Measurements from ENCODE around the gene GREB1L. TPM values are rescaled to one million over a fixed set of nuclear protein-coding genes. Genes with fewer than 3 reads are reported as not detected.

GREB1L gene
- polyA plus RNA-seq, 1 donor from 2014 or later = 23.3 TPM

DNA sequence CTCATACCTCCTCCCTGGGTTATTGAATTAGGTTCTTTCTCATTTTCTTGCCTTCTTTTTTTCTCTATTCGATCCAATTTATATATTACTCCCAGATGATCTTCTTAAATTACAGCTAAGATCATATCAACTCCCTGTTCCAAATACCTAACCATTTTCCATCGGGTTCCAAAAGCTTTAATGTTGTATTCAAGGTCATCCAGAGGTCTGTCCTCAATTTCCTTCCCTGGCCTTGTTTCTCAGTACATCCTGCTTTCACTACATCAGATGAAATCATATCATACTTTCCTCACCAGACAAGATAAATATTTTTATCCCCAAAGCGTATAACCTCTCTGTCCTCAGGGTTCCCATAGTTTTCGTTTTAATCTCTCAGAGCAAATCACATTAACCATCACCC is 36.3 kb upstream of the GREB1L start:
- no peak overlapping the region for H3K9ac ChIP-seq (ENCODE audit: low read length)
- no peaks in the 10 kb centered on the region for H3K9me3 ChIP-seq (ENCODE audit: low read length)
- TF ChIP-seq POLR2AphosphoS5 (IDR thresholded peaks at IDR 0.05) = no peak
- no peak for TF ChIP-seq RAD21 (conservative IDR thresholded peaks at IDR 0.05)
- TF ChIP-seq, protein P1, sequence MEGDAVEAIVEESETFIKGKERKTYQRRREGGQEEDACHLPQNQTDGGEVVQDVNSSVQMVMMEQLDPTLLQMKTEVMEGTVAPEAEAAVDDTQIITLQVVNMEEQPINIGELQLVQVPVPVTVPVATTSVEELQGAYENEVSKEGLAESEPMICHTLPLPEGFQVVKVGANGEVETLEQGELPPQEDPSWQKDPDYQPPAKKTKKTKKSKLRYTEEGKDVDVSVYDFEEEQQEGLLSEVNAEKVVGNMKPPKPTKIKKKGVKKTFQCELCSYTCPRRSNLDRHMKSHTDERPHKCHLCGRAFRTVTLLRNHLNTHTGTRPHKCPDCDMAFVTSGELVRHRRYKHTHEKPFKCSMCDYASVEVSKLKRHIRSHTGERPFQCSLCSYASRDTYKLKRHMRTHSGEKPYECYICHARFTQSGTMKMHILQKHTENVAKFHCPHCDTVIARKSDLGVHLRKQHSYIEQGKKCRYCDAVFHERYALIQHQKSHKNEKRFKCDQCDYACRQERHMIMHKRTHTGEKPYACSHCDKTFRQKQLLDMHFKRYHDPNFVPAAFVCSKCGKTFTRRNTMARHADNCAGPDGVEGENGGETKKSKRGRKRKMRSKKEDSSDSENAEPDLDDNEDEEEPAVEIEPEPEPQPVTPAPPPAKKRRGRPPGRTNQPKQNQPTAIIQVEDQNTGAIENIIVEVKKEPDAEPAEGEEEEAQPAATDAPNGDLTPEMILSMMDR (IDR thresholded peaks at IDR 0.05; ENCODE audit: poor library complexity, severe bottlenecking) = no peak
- TF ChIP-seq EP300 (conservative IDR thresholded peaks at IDR 0.05; ENCODE audit: poor library complexity, severe bottlenecking) = no peak
- no peak for TF ChIP-seq SMC3 (conservative IDR thresholded peaks at IDR 0.05; ENCODE audit: poor library complexity)
- TF ChIP-seq TAF1 (IDR thresholded peaks at IDR 0.05; ENCODE audit: low read depth) = no peak
- no peak for TF ChIP-seq REST (IDR thresholded peaks at IDR 0.05; ENCODE audit: borderline replicate concordance)
- TF ChIP-seq EZH2 (IDR thresholded peaks at IDR 0.05; ENCODE audit: borderline replicate concordance, insufficient read depth, low read length, poor library complexity, severe bottlenecking) = no peak
- no peak for TF ChIP-seq MXI1 (conservative IDR thresholded peaks at IDR 0.05; ENCODE audit: poor library complexity, severe bottlenecking)
- no peak overlapping the region for H3K4me2 ChIP-seq (ENCODE audit: low read length)
- H3K36me3 ChIP-seq (ENCODE audit: insufficient read depth, low read length) = no peaks in the 10 kb centered on the region
- H2AFZ ChIP-seq (ENCODE audit: low read depth, low read length) = no peak overlapping the region
- no peak overlapping the region for H3K27ac ChIP-seq (ENCODE audit: low read length)
- H3K9me2 ChIP-seq (ENCODE audit: insufficient read depth, low read length) = no peaks in the 10 kb centered on the region
- no peaks in the 10 kb centered on the region for H4K20me1 ChIP-seq (ENCODE audit: insufficient read depth)
- no peaks in the 10 kb centered on the region for H3K27me3 ChIP-seq (ENCODE audit: insufficient read depth, low read depth, low read length)
- no peaks in the 10 kb centered on the region for H3K79me2 ChIP-seq (replicated peaks; ENCODE audit: insufficient read depth, low read length)
- H3K4me3 ChIP-seq (ENCODE audit: low read length) = no peak overlapping the region
- H3F3A ChIP-seq (ENCODE audit: insufficient read depth, low read length, poor library complexity, severe bottlenecking) = no peaks in the 10 kb centered on the region

DNA sequence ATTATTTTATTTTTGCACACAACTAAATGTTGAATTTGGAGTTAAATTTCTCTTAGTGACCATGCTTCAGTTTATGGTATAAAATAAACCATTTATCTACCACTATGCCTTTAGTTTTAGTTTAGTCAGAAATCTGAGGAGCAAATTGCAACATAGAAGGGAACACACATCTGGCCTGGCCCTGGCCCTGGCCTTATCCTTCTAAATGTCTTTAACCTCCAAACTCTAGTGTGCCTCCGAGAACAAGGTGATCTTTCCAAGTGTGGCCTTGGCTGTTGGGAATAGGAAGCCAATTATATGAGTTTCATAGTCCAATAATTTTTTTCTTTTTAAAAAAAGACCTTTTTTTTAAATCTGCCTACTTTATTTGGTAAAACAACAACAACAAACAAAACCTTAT is 31.8 kb upstream of the GREB1L start:
- H3K79me2 ChIP-seq (replicated peaks; ENCODE audit: insufficient read depth, low read length) = no peaks in the 10 kb centered on the region
- H3K4me2 ChIP-seq (ENCODE audit: low read length) = no peak overlapping the region
- H3K36me3 ChIP-seq (ENCODE audit: insufficient read depth, low read length) = no peaks in the 10 kb centered on the region
- H3K4me3 ChIP-seq (ENCODE audit: low read length) = no peak overlapping the region
- no peak overlapping the region for H2AFZ ChIP-seq (ENCODE audit: low read depth, low read length)
- no peak overlapping the region for H3K27ac ChIP-seq (ENCODE audit: low read length)
- no peaks in the 10 kb centered on the region for H4K20me1 ChIP-seq (ENCODE audit: insufficient read depth)
- no peaks in the 10 kb centered on the region for H3K9me2 ChIP-seq (ENCODE audit: insufficient read depth, low read length)
- no peaks in the 10 kb centered on the region for H3F3A ChIP-seq (ENCODE audit: insufficient read depth, low read length, poor library complexity, severe bottlenecking)
- no peak overlapping the region for H3K9ac ChIP-seq (ENCODE audit: low read length)
- no peak for TF ChIP-seq POLR2AphosphoS5 (IDR thresholded peaks at IDR 0.05)
- TF ChIP-seq, protein P1 (IDR thresholded peaks at IDR 0.05; ENCODE audit: poor library complexity, severe bottlenecking) = no peak
- TF ChIP-seq EZH2 (IDR thresholded peaks at IDR 0.05; ENCODE audit: borderline replicate concordance, insufficient read depth, low read length, poor library complexity, severe bottlenecking) = no peak
- TF ChIP-seq TAF1 (IDR thresholded peaks at IDR 0.05; ENCODE audit: low read depth) = no peak
- no peak for TF ChIP-seq EP300 (conservative IDR thresholded peaks at IDR 0.05; ENCODE audit: poor library complexity, severe bottlenecking)
- no peak for TF ChIP-seq MXI1 (conservative IDR thresholded peaks at IDR 0.05; ENCODE audit: poor library complexity, severe bottlenecking)
- TF ChIP-seq RAD21 (conservative IDR thresholded peaks at IDR 0.05) = no peak
- TF ChIP-seq REST (IDR thresholded peaks at IDR 0.05; ENCODE audit: borderline replicate concordance) = no peak
- TF ChIP-seq SMC3 (conservative IDR thresholded peaks at IDR 0.05; ENCODE audit: poor library complexity) = no peak
- H3K9me3 ChIP-seq (ENCODE audit: low read length) = no peaks in the 10 kb centered on the region
- no peaks in the 10 kb centered on the region for H3K27me3 ChIP-seq (ENCODE audit: insufficient read depth, low read depth, low read length)
